ENCODE measurements around the gene PIGW.

PIGW gene

GRCh38 chr17:36511216-36511615 lies 23.6 kb upstream of the PIGW start:
- Mint-ChIP-seq H3K9me3 (no peaks in the 10 kb centered on the region), H3K36me3 (ENCODE audit: low read depth) (peaks cover 31% of the 10 kb centered on the region), H3K27me3 (ENCODE audit: low read depth) (no peaks in the 10 kb centered on the region), H3K27ac (no peak overlapping the region), H3K4me3 (no peak overlapping the region), H3K4me1 (no peaks in the 10 kb centered on the region)
- TF ChIP-seq CTCF (IDR thresholded peaks at IDR 0.05; ENCODE audit: unreplicated experiment in 3 of 3) = no peak

GRCh38 chr17:36512641-36513040 lies 22.1 kb upstream of the PIGW start:
- Mint-ChIP-seq H3K36me3 (ENCODE audit: low read depth) (peaks cover 36% of the 10 kb centered on the region), H3K27me3 (ENCODE audit: low read depth) (no peaks in the 10 kb centered on the region), H3K9me3 (no peaks in the 10 kb centered on the region), H3K4me3 (no peak overlapping the region), H3K27ac (no peak overlapping the region), H3K4me1 (no peaks in the 10 kb centered on the region)
- TF ChIP-seq CTCF (IDR thresholded peaks at IDR 0.05; ENCODE audit: unreplicated experiment in 3 of 3) = no peak

- H3K4me1 Mint-ChIP-seq = no peaks in the 10 kb centered on the region
- TF ChIP-seq CTCF (IDR thresholded peaks at IDR 0.05; ENCODE audit: unreplicated experiment in 3 of 3) = no peak
- H3K4me3 Mint-ChIP-seq = no peak overlapping the region
- H3K27me3 Mint-ChIP-seq (ENCODE audit: low read depth) = no peaks in the 10 kb centered on the region
- no peak overlapping the region for H3K27ac Mint-ChIP-seq
- peaks cover 37% of the 10 kb centered on the region for H3K36me3 Mint-ChIP-seq (ENCODE audit: low read depth)
- no peaks in the 10 kb centered on the region for H3K9me3 Mint-ChIP-seq
These were observed 19.9 kb upstream of the PIGW start for GRCh38 chr17:36514856-36515255.

- no peak overlapping the region for H3K27ac Mint-ChIP-seq
- peaks cover 42% of the 10 kb centered on the region for H3K36me3 Mint-ChIP-seq (ENCODE audit: low read depth)
- no peaks in the 10 kb centered on the region for H3K9me3 Mint-ChIP-seq
- no peak for TF ChIP-seq CTCF (IDR thresholded peaks at IDR 0.05; ENCODE audit: unreplicated experiment in 3 of 3)
- no peaks in the 10 kb centered on the region for H3K4me1 Mint-ChIP-seq
- no peaks in the 10 kb centered on the region for H3K27me3 Mint-ChIP-seq (ENCODE audit: low read depth)
- no peak overlapping the region for H3K4me3 Mint-ChIP-seq
These were observed 18.9 kb upstream of the PIGW start for GRCh38 chr17:36515837-36516236.

DNA sequence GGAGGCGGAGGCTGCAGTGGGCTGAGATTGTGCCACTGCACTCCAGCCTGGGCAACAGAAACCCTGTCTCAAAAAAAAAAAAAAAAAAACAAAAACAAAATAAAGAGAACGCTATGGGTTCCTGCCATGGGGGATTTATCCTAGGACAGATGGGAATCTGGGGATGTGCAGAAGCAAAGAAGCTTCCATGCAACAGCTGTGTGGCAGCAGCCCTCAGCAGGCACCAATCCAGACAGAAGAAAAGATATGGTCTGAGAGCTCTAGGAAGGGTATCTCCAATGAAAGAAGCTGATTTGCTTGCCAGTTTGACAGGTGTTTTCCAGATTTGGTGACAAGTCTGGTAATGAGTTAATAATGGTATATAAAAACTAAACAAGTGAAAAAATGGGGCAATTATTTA lies 11.7 kb upstream of the PIGW start:
- H3K4me3 Mint-ChIP-seq = no peak overlapping the region
- no peaks in the 10 kb centered on the region for H3K27me3 Mint-ChIP-seq (ENCODE audit: low read depth)
- no peak for TF ChIP-seq CTCF (IDR thresholded peaks at IDR 0.05; ENCODE audit: unreplicated experiment in 3 of 3)
- H3K36me3 Mint-ChIP-seq (ENCODE audit: low read depth) = peaks cover 52% of the 10 kb centered on the region
- no peak overlapping the region for H3K27ac Mint-ChIP-seq
- H3K4me1 Mint-ChIP-seq = peaks cover 4% of the 10 kb centered on the region
- H3K9me3 Mint-ChIP-seq = no peaks in the 10 kb centered on the region

DNA sequence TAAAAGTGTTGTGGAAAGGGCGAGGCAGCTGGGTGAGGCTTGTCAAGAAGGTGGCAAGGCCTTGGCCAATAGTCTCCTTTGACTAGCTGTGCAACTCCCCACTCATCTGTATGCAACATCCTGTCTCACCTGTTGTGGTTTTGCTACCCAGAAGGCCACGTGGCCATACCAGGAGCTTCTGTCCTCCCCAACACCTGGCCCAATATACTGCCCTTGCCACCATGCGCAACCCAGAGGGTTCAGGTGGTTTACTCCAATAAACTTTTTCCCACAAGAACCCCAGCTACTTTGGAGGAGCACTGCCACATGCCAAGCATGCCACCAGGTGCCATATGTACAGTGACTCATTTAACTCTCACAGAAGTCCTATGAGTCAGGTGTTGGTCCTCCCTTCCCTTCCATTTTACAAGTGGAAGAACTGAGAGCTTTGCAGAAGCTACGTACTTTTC lies 10.3 kb upstream of the PIGW start:
- no peak overlapping the region for H3K27ac Mint-ChIP-seq
- H3K27me3 Mint-ChIP-seq (ENCODE audit: low read depth) = no peaks in the 10 kb centered on the region
- no peak for TF ChIP-seq CTCF (IDR thresholded peaks at IDR 0.05; ENCODE audit: unreplicated experiment in 3 of 3)
- H3K4me1 Mint-ChIP-seq = peaks cover 15% of the 10 kb centered on the region
- peaks cover 52% of the 10 kb centered on the region for H3K36me3 Mint-ChIP-seq (ENCODE audit: low read depth)
- H3K9me3 Mint-ChIP-seq = no peaks in the 10 kb centered on the region
- no peak overlapping the region for H3K4me3 Mint-ChIP-seq

Measured in nephron (organoid).